HG03575 (cell line): Measurements from ENCODE around the gene OR5AL1.
"Not testable (repeated sequence)": the region's sequence is repeated elsewhere in the genome, so short reads cannot be mapped to it uniquely, and the experiment has no call there.

ENCODE experiments used
- ATAC-seq: cut with Tn5 transposase; IDR thresholded peaks from one replicate; pipeline ENCODE4 v1.9.1; 2021; ENCODE audit not compliant: unreplicated experiment, insufficient number of reproducible peaks, low FRiP score; ENCODE audit errors: extremely low read depth

OR5AL1 gene

DNA sequence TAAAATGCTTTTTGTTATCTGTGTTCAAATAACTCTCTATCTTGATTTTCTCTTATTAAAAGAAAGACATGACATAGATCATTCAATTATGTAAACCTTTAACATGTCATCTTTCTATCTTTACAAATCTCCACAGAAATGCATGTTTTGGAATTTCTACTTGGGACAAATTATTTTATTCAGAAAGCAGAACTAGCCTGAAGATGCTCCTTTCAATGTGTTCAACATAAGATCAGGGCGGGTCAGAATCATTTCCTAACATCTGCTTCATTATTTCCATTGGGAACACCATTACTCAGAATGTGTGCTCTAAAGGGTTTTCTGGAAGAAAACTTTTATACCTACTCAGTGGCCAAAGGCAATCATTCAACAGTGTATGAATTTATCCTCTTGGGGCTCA lies at the start of gene OR5AL1:
Gene OR5AL1 (plus strand): TSS at position 301 of the 400 bp plus-strand sequence.
- ATAC-seq = no peak

DNA sequence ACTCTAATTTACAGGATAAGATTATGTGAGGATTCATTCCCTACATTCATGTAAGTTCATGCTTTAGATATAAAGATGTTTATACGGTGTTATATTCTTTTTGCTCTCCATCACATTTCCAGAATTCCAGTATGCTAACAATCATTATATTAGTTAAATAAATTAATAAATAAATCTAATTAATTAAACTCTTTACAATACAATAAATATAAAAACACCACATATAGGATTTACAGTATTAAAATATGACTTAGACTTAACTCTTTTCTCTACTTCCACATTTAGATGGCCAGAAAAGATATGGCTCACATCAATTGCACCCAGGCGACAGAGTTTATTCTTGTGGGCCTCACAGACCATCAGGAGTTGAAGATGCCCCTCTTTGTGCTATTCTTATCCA lies 37.2 kb upstream of the OR5AL1 start, which contains the start of gene OR8U1:
Gene OR8U1 (plus strand): TSS at position 301 of the 400 bp plus-strand sequence. CDS start 0 bp downstream, at position 301.
- no peak for ATAC-seq

- no peak for ATAC-seq
These were observed 32.4 kb upstream of the OR5AL1 start for GRCh38 chr11:56380120-56380519.

- no peak for ATAC-seq
These were observed 18.1 kb upstream of the OR5AL1 start for GRCh38 chr11:56394381-56394780.

DNA sequence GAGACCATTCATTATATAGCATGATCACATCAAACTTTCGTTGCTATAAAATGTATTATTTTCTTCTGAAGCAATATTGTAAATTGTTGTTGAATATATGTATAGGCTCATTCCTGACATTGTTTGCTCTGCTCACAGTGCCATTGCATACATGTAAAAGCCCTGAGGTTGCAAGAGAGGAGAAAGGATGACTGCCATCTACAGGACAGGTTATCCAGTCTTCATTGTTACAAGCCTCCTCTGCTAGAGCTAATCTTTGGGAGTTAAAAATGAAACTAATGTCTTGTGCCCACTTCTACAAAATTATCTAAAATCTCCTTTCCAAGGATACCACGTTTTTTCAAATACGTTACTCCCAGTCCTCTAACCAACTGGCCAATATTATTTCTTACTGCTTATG lies 16.4 kb upstream of the OR5AL1 start:
- no peak for ATAC-seq

DNA sequence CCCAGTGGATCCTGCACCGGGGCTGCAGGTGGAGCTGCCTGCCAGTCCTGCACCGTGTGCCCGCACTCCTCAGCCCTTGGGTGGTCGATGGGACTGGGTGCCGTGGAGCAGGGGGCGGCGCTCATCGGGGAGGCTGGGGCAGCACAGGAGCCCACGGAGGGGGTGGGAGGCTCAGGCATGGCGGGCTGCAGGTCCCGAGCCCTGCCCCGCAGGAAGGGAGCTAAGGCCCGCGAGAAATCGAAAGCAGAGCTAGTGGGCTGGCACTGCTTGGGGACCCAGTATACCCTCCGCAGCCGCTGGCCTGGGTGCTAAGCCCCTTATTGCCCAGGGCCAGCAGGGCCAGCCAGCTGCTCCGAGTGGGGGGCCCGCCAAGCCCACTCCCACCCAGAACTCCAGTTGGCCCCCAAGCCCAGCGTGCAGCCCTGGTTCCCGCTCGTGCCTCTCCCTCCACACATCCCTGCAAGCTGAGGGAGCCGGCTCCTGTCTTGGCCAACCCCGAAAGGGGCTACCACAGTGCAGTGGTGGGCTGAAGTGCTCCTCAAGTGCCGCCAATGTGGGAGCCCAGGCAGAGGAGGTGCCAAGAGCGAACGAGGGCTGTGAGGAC lies 10.5 kb upstream of the OR5AL1 start:
- not testable (repeated sequence) for ATAC-seq

DNA sequence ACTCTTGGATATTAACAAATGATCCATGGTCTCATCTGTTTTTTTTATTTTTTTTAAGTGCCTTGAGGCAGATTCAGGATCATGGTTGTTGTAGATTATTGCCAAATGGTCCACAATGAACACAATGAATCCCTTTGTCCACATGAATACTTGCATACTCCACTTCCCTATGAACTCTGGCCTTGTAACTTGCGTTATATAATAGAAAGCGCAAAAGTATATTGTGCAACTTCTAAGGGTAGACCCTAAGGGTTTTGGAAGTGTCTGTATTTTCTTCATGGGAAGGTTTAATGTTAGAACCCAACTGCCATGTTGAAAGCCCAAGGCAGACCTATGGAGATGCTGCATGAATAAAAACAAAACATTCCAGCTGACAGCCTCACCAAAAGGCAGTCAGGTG lies 8.1 kb upstream of the OR5AL1 start:
- ATAC-seq = no peak

DNA sequence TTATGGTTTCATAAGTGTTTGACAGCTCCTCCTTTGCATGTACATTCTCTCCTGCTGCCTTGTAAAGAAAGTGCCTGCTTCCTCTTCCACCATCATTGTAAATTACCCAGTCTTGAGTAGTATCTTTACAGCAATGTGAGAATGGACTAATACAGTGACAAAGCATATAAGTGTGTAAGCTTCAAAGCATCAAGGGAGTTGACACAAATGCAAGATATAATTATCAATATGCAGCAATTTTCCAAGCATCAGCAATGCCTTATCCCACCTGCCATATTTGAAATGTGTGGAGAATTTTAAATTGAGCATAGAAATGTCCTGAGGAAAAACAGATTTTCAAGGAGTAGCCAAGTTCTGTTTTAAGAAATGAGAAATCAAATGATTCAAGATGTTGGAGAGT lies 1.7 kb upstream of the OR5AL1 start:
- no peak for ATAC-seq

GRCh38 chr11:56453521-56453920 lies 41.0 kb downstream of the OR5AL1 start:
- no peak for ATAC-seq

GRCh38 chr11:56457076-56457475 lies 44.6 kb downstream of the OR5AL1 start:
- no peak for ATAC-seq
